K562 (cell line): Measurements from ENCODE around the gene MALAT1. TPM values are rescaled to one million over a fixed set of nuclear protein-coding genes. Genes with fewer than 3 reads are reported as not detected.

Experiments used
- CHD4 ChIP-seq: fragments of 200-600 bp; sonication (generic); IDR thresholded peaks from 3 replicates; pipeline ENCODE4 v1.6.1; 2012; ENCODE audit warnings: low read depth, mild to moderate bottlenecking, mixed read lengths, low read length, inconsistent platforms; ENCODE audit not compliant: insufficient read depth, insufficient replicate concordance, poor library complexity, severe bottlenecking
- CTCFL ChIP-seq: IDR thresholded peaks from 2 replicates; pipeline ENCODE4 v1.6.1; 2011; ENCODE audit warnings: borderline replicate concordance, low read depth, mild to moderate bottlenecking, moderate library complexity, low read length; ENCODE audit not compliant: insufficient read depth, poor library complexity, severe bottlenecking
- DNMT1 ChIP-seq: fragments of 450-650 bp; IDR thresholded peaks from 2 replicates; pipeline ENCODE4 v1.6.1; 2016; ENCODE audit warnings: antibody characterized with exemption, mild to moderate bottlenecking
- ESRRA ChIP-seq: fragments of 450-650 bp; IDR thresholded peaks from 2 replicates; pipeline ENCODE4 v1.6.1; 2014; ENCODE audit warnings: low read depth, mild to moderate bottlenecking, moderate library complexity, borderline replicate concordance
- EWSR1 ChIP-seq: fragments of 450-650 bp; IDR thresholded peaks from 2 replicates; pipeline ENCODE4 v1.6.1; 2018; ENCODE audit warnings: borderline replicate concordance, mild to moderate bottlenecking, low read depth, moderate library complexity; ENCODE audit not compliant: partially characterized antibody
- GABPA ChIP-seq: fragments of 200-800 bp; sonication (Bioruptor generic); conservative IDR thresholded peaks from 2 replicates; pipeline ENCODE4 v1.6.1; 2016; ENCODE audit warnings: low read depth, missing genetic modification characterization, missing compliant biosample characterization
- GATAD2B ChIP-seq: fragments of 450-650 bp; IDR thresholded peaks from 2 replicates; pipeline ENCODE4 v1.6.1; 2017; ENCODE audit warnings: mild to moderate bottlenecking, borderline replicate concordance
- HNRNPUL1 ChIP-seq: fragments of 200-400 bp; formaldehyde crosslinking; IDR thresholded peaks from 2 replicates; pipeline ENCODE4 v1.6.1; 2017; ENCODE audit warnings: low read length
- NFATC3 ChIP-seq: fragments of 450-650 bp; IDR thresholded peaks from 2 replicates; pipeline ENCODE4 v1.6.1; 2017; ENCODE audit warnings: mild to moderate bottlenecking
- PHTF2 ChIP-seq: fragments of 250-450 bp; sonication (Bioruptor Pico); IDR thresholded peaks from 2 replicates; pipeline ENCODE4 v1.5.0; 2021; ENCODE audit warnings: mild to moderate bottlenecking
- SMAD4 ChIP-seq: fragments of 250-450 bp; sonication (Bioruptor Pico); conservative IDR thresholded peaks from 2 replicates; pipeline ENCODE4 v1.8.0; 2021; ENCODE audit warnings: inconsistent platforms, mild to moderate bottlenecking, moderate library complexity
- TRIM28 ChIP-seq: fragments of 450-650 bp; IDR thresholded peaks from 2 replicates; pipeline ENCODE4 v1.6.1; 2017
- USF1 ChIP-seq: sonication (generic); formaldehyde crosslinking; IDR thresholded peaks from 2 replicates; pipeline ENCODE4 v1.9.0; 2022; ENCODE audit warnings: mild to moderate bottlenecking, missing genetic modification reagents
- ZBTB8A ChIP-seq: fragments of 450-650 bp; IDR thresholded peaks from 2 replicates; pipeline ENCODE4 v1.6.1; 2018; ENCODE audit warnings: mild to moderate bottlenecking, moderate library complexity; ENCODE audit not compliant: partially characterized antibody
- ZNF224 ChIP-seq: sonication (generic); formaldehyde crosslinking; IDR thresholded peaks from 2 replicates; pipeline ENCODE4 v1.8.0; 2022; ENCODE audit warnings: mild to moderate bottlenecking, missing genetic modification reagents
- ZNF253 ChIP-seq: fragments of 250-450 bp; sonication (Bioruptor Pico); conservative IDR thresholded peaks from 2 replicates; pipeline ENCODE4 v1.6.1; 2021; ENCODE audit warnings: mild to moderate bottlenecking
- polyA plus RNA-seq, 8 experiments: library from polyadenylated mRNA; depleted of rRNA in 4 of 8; stranded (reverse) in 5 of 8; unstranded in 3 of 8; fragments of >200 nt; fragmentation: Nextera tagmentation in 2 of 8; fragmentation: Illumina TruSeq in 1 of 8; extraction: Ambion mirVana in 2 of 8; extraction: Trizol in 1 of 8; gene quantifications; 2 replicates each; pipeline versions ENCODE4 v1.2.1 to v1.2.3, GENCODE V29; 2011 to 2014; ENCODE audit warnings: inconsistent platforms in 1 of 8, missing spikeins in 1 of 8
- total RNA-seq, 7 experiments: library from RNA; depleted of rRNA in 6 of 7; stranded (reverse); fragments of >200 nt in 6 of 7; fragmentation: Illumina TruSeq in 2 of 7; extraction: Trizol in 2 of 7; gene quantifications; 2 replicates each; pipeline versions ENCODE4 v1.2.1 to v1.2.3, GENCODE V29; 2011 to 2021; ENCODE audit warnings: low replicate concordance in 1 of 7
- TF ChIP-seq, protein P1 (sequence below): fragments of 250-450 bp; sonication (Bioruptor Pico); IDR thresholded peaks from 2 replicates; pipeline ENCODE4 v1.8.0; 2022; ENCODE audit warnings: inconsistent platforms
- TF ChIP-seq, protein P2 (sequence below): fragments of 200-800 bp; sonication (Bioruptor generic); IDR thresholded peaks from 2 replicates; pipeline ENCODE4 v1.6.1; 2017; ENCODE audit warnings: missing genetic modification characterization, missing compliant biosample characterization
- TF ChIP-seq, protein P3 (sequence below): fragments of 450-650 bp; formaldehyde crosslinking; IDR thresholded peaks from 2 replicates; pipeline ENCODE4 v1.4.0; 2022; ENCODE audit warnings: missing genetic modification characterization

The MALAT1 gene
- total and polyA plus RNA-seq, 9 of the 15 experiments (the other 6 are each of a cell fraction or from before 2014, with no cell fraction given): 363 to 8,715 (median 2,351) TPM

GRCh38 chr11:65503949-65504673, 5.3 kb downstream of the MALAT1 start (continued):
- TF ChIP-seq CTCFL: no peak
- TF ChIP-seq ZBTB8A: no peak
- no peak for TF ChIP-seq ESRRA
- peak; percentile 88 for TF ChIP-seq EWSR1
- no peak for TF ChIP-seq USF1 (CRISPR knock-in tag)
- no peak for TF ChIP-seq ZNF224 (CRISPR knock-in tag)
- no peak for TF ChIP-seq GABPA (tag)
- peak; percentile 48; the same call in 1 of the 2 replicates for TF ChIP-seq NFATC3
- TF ChIP-seq HNRNPUL1: peak; percentile 89
- TF ChIP-seq SMAD4: no peak
- peak; percentile 90 for TF ChIP-seq ZNF253 (CRISPR knock-in tag)
- TF ChIP-seq TRIM28: no peak
- no peak for TF ChIP-seq DNMT1
- TF ChIP-seq GATAD2B: no peak
- TF ChIP-seq, protein P1, sequence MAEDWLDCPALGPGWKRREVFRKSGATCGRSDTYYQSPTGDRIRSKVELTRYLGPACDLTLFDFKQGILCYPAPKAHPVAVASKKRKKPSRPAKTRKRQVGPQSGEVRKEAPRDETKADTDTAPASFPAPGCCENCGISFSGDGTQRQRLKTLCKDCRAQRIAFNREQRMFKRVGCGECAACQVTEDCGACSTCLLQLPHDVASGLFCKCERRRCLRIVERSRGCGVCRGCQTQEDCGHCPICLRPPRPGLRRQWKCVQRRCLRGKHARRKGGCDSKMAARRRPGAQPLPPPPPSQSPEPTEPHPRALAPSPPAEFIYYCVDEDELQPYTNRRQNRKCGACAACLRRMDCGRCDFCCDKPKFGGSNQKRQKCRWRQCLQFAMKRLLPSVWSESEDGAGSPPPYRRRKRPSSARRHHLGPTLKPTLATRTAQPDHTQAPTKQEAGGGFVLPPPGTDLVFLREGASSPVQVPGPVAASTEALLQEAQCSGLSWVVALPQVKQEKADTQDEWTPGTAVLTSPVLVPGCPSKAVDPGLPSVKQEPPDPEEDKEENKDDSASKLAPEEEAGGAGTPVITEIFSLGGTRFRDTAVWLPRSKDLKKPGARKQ: no peak
- TF ChIP-seq, protein P2, sequence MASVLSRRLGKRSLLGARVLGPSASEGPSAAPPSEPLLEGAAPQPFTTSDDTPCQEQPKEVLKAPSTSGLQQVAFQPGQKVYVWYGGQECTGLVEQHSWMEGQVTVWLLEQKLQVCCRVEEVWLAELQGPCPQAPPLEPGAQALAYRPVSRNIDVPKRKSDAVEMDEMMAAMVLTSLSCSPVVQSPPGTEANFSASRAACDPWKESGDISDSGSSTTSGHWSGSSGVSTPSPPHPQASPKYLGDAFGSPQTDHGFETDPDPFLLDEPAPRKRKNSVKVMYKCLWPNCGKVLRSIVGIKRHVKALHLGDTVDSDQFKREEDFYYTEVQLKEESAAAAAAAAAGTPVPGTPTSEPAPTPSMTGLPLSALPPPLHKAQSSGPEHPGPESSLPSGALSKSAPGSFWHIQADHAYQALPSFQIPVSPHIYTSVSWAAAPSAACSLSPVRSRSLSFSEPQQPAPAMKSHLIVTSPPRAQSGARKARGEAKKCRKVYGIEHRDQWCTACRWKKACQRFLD (CRISPR knock-in tag): no peak
- TF ChIP-seq, protein P3, sequence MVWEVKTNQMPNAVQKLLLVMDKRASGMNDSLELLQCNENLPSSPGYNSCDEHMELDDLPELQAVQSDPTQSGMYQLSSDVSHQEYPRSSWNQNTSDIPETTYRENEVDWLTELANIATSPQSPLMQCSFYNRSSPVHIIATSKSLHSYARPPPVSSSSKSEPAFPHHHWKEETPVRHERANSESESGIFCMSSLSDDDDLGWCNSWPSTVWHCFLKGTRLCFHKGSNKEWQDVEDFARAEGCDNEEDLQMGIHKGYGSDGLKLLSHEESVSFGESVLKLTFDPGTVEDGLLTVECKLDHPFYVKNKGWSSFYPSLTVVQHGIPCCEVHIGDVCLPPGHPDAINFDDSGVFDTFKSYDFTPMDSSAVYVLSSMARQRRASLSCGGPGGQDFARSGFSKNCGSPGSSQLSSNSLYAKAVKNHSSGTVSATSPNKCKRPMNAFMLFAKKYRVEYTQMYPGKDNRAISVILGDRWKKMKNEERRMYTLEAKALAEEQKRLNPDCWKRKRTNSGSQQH (CRISPR knock-in tag): peak; percentile 73
- TF ChIP-seq PHTF2 (CRISPR knock-in tag): peak; percentile 73; the same call in 1 of the 2 replicates
- TF ChIP-seq CHD4: no peak
